Measurements from ENCODE around the gene FCGR2B.

DNA sequence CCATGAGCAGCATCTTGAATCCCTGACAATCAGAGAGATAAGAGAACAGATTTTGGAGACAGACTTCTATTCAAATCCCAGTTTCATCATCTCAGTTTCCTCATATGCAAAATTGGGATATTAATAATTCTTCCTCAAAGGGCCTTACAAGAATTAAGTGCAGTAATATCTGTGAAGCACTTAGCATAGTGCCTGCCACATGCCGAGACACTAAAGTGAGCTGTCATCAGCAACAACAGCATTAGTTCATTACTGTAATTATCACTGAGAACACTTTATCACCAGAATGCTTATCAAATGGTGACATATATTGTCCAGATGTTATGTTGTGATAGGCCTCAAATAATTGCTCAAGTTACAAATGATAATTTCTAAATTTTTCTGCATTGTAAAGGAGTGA is 57.5 kb downstream of the FCGR2B start:
- TF ChIP-seq, protein P1, sequence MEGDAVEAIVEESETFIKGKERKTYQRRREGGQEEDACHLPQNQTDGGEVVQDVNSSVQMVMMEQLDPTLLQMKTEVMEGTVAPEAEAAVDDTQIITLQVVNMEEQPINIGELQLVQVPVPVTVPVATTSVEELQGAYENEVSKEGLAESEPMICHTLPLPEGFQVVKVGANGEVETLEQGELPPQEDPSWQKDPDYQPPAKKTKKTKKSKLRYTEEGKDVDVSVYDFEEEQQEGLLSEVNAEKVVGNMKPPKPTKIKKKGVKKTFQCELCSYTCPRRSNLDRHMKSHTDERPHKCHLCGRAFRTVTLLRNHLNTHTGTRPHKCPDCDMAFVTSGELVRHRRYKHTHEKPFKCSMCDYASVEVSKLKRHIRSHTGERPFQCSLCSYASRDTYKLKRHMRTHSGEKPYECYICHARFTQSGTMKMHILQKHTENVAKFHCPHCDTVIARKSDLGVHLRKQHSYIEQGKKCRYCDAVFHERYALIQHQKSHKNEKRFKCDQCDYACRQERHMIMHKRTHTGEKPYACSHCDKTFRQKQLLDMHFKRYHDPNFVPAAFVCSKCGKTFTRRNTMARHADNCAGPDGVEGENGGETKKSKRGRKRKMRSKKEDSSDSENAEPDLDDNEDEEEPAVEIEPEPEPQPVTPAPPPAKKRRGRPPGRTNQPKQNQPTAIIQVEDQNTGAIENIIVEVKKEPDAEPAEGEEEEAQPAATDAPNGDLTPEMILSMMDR (IDR thresholded peaks at IDR 0.05), result no peak
- no peak for TF ChIP-seq POLR2A (IDR thresholded peaks at IDR 0.05)
